ENCODE results near the gene C16orf96. TPM values are rescaled to one million over a fixed set of nuclear protein-coding genes. Genes with fewer than 3 reads are reported as not detected.

The C16orf96 gene
- total RNA-seq, 2 donors from 2014 or later: 1.5 to 1.6 TPM

- 94 to 100% methylated on average over 2 to 6 of the region's 6 CpGs for WGBS, 2 experiments (ENCODE audit: insufficient coverage in 1 of 2, insufficient read length in 1 of 2)
These were observed 22.6 kb upstream of the C16orf96 start for GRCh38 chr16:4533490-4533889.

DNA sequence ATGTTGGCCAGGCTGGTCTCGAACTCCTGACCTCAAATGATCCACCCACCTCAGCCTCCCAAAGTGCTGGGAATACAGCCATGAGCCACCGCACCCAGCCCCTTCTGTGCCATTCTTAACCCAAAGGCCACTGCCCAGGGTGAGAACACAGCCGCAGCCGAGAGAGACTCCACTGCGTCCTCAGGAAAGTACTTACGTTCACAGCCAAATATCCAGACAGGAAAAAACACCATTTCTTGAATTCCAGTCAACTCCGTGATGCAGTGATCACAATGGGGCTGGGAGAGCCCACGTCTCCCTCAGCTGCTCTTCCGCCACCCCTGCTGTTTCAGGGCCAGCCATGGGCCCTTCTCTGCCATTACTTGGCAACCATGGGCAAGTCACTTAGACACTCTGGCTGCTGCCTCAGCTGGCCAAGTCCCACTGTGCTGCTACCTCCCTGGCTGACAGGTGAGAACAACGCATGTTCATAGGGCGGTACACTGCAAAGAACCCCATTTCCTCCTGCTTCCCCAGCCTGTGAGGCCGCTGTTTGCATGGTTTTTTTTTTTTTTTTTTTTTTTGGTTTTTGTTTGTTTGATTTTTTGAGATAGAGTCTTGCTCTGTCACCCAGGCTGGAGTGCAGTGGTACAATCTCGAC, 21.9 kb upstream of the C16orf96 start:
- Mint-ChIP-seq H3K27me3 (ENCODE audit: insufficient read depth) (peaks cover 6% of the 10 kb centered on the region), H3K4me1 (peaks cover 15% of the 10 kb centered on the region), H3K27ac (no peak overlapping the region), H3K9me3 (peaks cover 7% of the 10 kb centered on the region), H3K36me3 (ENCODE audit: low read depth) (peaks cover 22% of the 10 kb centered on the region), H3K4me3 (no peak overlapping the region)
- no peak overlapping the region for H3K9ac ChIP-seq (ENCODE audit: extremely low read depth, low read length, poor library complexity, severe bottlenecking)
- no peak overlapping the region for H3K4me3 ChIP-seq (ENCODE audit: low read length)
- H3K27ac ChIP-seq (ENCODE audit: low read depth, low read length): no peak overlapping the region
- no peak for TF ChIP-seq CTCF (conservative IDR thresholded peaks at IDR 0.05)
- H3K36me3 ChIP-seq (ENCODE audit: control insufficient read depth, insufficient read depth, low read length): peaks cover 28% of the 10 kb centered on the region
- peaks cover 5% of the 10 kb centered on the region for H3K9me3 ChIP-seq (ENCODE audit: control insufficient read depth, low read length)
- WGBS, 2 experiments (ENCODE audit: insufficient coverage in 1 of 2, insufficient read length in 1 of 2): 86 to 88% methylated on average over 11 to 13 of the region's 13 CpGs
- no peaks in the 10 kb centered on the region for H3K4me1 ChIP-seq (ENCODE audit: control insufficient read depth, insufficient read depth, low read length)
- DNase-seq: no peak
- no peaks in the 10 kb centered on the region for H3K27me3 ChIP-seq (ENCODE audit: control insufficient read depth, insufficient read depth, low read length, poor library complexity, severe bottlenecking)

More at GRCh38 chr16:4533490-4533889, 22.6 kb upstream of the C16orf96 start:
- Mint-ChIP-seq H3K9me3 (no peaks in the 10 kb centered on the region), H3K36me3 (ENCODE audit: low read depth) (peaks cover 22% of the 10 kb centered on the region), H3K27ac (no peak overlapping the region), H3K4me1 (peaks cover 20% of the 10 kb centered on the region), H3K4me3 (no peak overlapping the region), H3K27me3 (ENCODE audit: insufficient read depth) (no peaks in the 10 kb centered on the region)
- no peak for TF ChIP-seq CTCF (conservative IDR thresholded peaks at IDR 0.05)
- Histone ChIP-seq H3K27ac (ENCODE audit: low read depth, low read length) (no peak overlapping the region), H3K27me3 (ENCODE audit: control insufficient read depth, insufficient read depth, low read length, poor library complexity, severe bottlenecking) (no peaks in the 10 kb centered on the region), H3K36me3 (ENCODE audit: control insufficient read depth, insufficient read depth, low read length) (peaks cover 28% of the 10 kb centered on the region), H3K4me3 (ENCODE audit: low read length) (no peak overlapping the region), H3K9me3 (ENCODE audit: control insufficient read depth, low read length) (no peaks in the 10 kb centered on the region), H3K9ac (ENCODE audit: extremely low read depth, low read length, poor library complexity, severe bottlenecking) (no peak overlapping the region), H3K4me1 (ENCODE audit: control insufficient read depth, insufficient read depth, low read length) (no peaks in the 10 kb centered on the region)
- no peak for DNase-seq

GRCh38 chr16:4535627-4536108, 20.5 kb upstream of the C16orf96 start:
- no peak for DNase-seq
- H3K27ac Mint-ChIP-seq: no peak overlapping the region
- Histone ChIP-seq H3K36me3 (ENCODE audit: control insufficient read depth, insufficient read depth, low read length) (peaks cover 28% of the 10 kb centered on the region), H3K4me1 (ENCODE audit: control insufficient read depth, insufficient read depth, low read length) (no peaks in the 10 kb centered on the region), H3K27ac (ENCODE audit: low read depth, low read length) (no peak overlapping the region), H3K27me3 (ENCODE audit: control insufficient read depth, insufficient read depth, low read length, poor library complexity, severe bottlenecking) (no peaks in the 10 kb centered on the region), H3K9ac (ENCODE audit: extremely low read depth, low read length, poor library complexity, severe bottlenecking) (no peak overlapping the region), H3K4me3 (ENCODE audit: low read length) (no peak overlapping the region), H3K9me3 (ENCODE audit: control insufficient read depth, low read length) (peaks cover 15% of the 10 kb centered on the region)
- peaks cover 19% of the 10 kb centered on the region for H3K27me3 Mint-ChIP-seq (ENCODE audit: insufficient read depth)
- H3K9me3 Mint-ChIP-seq: peaks cover 21% of the 10 kb centered on the region
- H3K4me3 Mint-ChIP-seq: no peak overlapping the region
- peaks cover 8% of the 10 kb centered on the region for H3K4me1 Mint-ChIP-seq
- TF ChIP-seq CTCF (conservative IDR thresholded peaks at IDR 0.05): no peak
- peaks cover 30% of the 10 kb centered on the region for H3K36me3 Mint-ChIP-seq (ENCODE audit: low read depth)
- 90 to 100% methylated on average over 4 to 7 of the region's 7 CpGs for WGBS, 2 experiments (ENCODE audit: insufficient coverage in 1 of 2, insufficient read length in 1 of 2)

Measured in endodermal cell (in vitro differentiated cells).